HG02571 (cell line): ENCODE measurements around the gene CIC.

Source experiments
- ATAC-seq: cut with Tn5 transposase; IDR thresholded peaks from one replicate; pipeline ENCODE4 v1.9.1; 2021; ENCODE audit warnings: mild to moderate bottlenecking, moderate library complexity; ENCODE audit not compliant: unreplicated experiment

CIC gene

DNA sequence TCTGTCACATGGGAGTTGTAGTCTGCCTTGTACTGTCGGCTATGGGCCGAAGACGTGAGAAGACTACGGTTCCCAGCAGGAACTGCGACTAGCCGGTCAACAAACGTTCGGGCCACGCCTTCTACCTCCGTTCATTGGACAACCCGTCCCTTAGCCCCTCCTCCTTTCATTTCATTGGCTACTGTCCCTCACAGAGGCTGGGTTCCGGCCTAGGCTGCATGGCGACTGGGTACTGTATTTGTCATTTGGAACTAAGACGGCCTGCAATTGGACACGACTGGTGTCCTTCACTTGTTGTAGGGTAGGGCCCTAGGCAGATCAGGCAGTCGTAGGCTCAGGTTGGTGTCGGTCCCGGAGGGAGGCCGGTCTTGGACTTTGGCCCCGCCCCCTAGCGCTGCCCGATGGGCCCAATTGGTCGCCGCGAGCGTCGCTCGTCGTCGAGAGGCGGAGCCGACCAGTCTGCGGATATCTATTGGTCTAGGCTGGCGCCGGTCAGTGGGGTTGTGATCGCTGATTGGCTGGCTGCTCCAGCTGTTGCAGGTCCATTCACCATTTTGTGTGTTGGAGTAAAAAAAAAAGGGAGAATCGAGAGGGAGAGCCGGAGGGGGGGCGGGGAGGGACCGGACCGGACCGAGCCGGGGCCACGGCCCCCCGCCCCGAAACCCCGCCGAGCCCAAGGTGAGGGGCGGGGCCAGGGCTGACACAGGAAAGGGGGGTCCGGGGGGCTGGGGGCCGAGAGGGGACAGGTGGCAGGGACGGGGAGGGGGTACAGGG is at the start of gene CIC:
Gene CIC (plus strand): TSS at position 549 of the 774 bp plus-strand sequence. CDS start 2,532 bp downstream, outside the sequence.
- peak; percentile 73 for ATAC-seq

- peak; percentile 69 for ATAC-seq
These were observed 49.0 kb upstream of the CIC start, which contains the start of gene ZNF526 for GRCh38 chr19:42219812-42220750. TSS of gene ZNF526 (plus strand) at chr19:42220312. CDS start at chr19:42224404, 4,092 bp downstream.

DNA sequence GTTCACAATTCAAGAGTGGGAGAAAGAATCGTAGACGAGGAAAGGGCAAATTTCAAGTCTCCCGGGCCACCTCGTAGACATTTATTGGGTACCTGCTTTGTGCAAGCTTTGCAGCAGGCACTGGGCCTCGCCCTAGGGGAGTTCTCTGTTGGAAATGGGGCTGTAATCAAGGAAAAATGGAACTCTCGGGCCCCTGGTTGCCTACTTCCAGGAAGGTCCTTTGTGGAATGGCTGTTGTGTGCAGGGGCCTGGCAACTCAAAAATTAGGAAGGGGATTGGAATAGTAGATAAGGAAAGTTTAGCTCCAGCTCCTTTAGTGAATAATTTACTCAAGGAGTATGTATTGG is 48.3 kb upstream of the CIC start:
- ATAC-seq: no peak

DNA sequence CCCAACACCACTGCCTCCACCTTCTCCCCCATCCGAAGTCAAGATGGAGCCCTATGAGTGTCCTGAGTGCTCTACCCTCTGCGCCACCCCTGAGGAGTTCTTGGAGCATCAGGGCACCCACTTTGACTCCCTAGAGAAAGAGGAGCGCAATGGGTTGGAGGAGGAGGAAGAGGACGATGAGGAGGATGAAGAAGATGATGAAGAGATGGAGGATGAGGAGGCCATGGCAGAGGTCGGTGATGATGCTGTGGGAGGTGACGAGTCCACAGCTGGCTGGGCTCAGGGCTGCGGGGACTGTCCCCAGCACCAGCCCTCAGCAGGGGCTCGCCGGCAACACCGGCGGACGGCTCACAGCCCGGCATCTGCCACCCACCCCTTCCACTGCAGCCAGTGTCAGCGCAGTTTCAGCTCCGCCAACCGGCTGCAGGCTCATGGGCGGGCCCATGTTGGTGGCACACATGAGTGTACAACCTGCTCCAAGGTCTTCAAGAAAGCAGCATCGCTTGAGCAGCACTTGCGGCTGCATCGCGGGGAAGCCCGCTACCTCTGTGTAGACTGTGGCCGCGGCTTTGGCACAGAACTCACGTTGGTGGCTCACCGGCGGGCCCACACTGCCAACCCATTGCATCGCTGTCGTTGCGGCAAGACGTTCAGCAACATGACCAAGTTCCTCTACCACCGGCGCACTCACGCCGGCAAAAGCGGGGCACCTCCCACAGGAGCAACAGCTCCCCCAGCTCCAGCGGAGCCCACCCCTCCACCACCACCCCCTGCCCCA is 43.9 kb upstream of the CIC start:
- ATAC-seq: no peak

DNA sequence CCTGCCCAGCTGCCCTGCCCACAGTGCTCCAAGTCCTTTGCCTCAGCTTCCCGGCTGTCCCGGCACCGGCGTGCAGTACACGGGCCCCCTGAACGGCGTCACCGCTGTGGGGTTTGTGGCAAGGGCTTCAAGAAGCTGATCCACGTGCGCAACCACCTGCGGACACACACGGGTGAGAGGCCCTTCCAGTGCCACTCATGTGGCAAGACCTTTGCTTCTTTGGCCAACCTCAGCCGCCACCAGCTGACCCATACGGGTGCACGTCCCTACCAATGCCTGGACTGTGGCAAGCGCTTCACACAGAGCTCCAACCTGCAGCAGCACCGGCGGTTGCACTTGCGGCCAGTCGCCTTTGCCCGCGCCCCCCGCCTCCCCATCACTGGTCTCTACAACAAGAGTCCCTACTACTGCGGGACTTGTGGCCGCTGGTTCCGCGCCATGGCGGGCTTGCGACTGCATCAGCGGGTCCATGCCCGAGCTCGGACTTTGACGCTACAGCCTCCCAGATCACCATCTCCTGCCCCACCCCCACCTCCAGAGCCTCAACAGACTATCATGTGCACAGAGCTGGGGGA is 43.2 kb upstream of the CIC start:
- no peak for ATAC-seq

DNA sequence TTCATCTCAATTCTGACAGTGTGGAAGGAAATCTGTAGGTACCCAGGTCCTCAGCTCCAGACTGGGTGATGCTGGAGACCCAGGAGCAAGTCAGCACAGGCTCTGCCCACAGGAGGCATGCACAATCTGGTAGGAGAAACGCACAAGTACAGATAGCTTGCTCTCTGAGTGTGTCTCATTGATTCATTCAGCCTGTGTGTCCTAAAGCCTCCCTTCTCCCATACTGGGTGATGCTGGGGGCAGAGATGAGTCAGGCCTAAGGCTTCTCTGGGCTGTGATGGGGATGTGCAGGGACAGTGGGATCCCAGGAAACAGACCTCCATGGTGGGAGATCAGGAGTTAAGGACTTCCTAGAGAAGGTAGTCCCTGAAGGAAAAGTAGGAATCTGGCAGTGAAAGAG is 42.2 kb upstream of the CIC start:
- no peak for ATAC-seq

GRCh38 chr19:42228641-42229040 is 40.4 kb upstream of the CIC start:
- ATAC-seq: no peak

GRCh38 chr19:42229301-42229854 is 39.7 kb upstream of the CIC start:
- no peak for ATAC-seq

DNA sequence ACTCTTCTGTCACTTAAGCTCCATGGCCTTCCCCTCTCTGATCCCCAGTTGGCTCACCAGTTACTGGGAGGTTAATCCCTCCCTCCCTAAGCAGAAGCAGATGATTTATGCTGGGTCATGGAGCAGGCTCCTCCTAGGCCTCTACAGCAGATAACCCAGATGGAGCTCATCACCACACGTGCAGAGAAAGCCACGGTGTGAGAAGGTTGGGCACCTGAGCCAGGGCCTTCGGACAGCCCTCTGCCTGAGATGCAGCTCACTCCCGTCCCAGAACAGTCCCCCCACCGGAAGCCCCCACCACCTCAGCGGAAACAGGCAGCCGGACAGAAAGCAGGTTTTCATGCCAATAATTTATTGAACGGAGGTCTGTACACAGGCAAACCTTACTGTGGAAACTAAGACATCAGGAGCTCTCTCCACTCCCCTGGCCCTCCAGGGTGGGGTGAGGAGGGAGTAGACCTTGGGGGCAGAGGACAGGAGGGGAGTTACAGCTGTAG is 39.1 kb upstream of the CIC start:
- no peak for ATAC-seq

DNA sequence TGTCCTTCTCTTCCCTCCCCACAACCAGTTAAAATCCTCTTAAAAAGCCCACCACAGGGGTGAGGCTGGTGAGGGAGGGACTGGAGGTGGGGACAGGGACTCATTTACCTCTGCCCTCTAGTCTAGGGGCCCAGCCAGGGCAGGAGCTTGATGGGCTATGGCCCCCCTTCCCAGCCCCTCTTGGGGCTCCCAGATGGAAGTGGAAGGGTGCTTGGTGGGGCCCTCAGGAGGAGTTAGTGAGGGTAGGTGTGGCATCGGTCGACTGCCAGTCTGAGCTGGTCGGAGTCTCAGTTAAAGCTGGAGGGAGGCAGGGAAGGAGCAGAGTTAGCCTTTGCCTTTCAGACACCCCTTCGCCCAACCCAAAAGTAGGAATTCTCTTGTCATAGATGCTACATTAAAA is 38.5 kb upstream of the CIC start:
- no peak for ATAC-seq

GRCh38 chr19:42232435-42232834 is 36.6 kb upstream of the CIC start:
- no peak for ATAC-seq

DNA sequence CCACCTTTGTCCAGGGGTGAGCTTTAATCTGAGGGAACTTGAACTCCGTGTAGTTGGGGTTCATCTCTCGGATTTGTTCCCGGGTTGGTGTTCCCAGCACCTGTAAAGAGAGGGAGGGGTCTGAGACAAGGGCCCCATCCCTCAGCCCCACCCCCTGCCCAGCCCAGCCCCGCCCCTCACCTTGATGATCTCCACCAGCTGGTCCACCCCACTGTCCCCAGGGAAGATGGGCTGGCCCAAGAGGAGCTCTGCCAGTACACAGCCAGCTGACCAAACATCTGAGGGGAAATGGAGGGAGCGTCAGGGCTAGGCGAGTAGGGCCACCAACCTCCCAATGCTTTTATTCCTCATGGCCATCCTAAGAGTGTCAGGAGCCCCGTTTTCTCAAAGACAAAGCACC is 35.9 kb upstream of the CIC start:
- no peak for ATAC-seq

GRCh38 chr19:42233678-42234292 is 35.3 kb upstream of the CIC start:
- ATAC-seq: no peak

DNA sequence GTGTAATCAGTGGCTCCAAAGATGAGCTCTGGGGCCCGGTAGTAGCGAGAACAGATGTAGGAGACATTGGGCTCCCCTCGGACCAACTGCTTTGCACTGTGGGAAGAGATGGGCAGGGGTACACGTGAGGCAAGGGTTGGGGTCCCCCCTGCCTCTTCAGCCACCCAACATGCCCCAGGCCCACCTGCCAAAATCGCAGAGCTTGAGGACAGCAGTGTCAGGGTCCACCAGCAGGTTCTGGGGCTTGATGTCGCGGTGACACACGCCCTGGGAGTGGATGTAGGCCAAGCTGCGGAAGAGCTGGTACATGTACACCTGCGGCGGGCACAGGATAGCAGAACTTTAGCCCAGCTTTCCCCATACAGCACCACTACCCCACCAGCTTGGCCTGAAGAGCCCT is 34.7 kb upstream of the CIC start:
- ATAC-seq: no peak

- ATAC-seq: no peak
These were observed 33.9 kb upstream of the CIC start for GRCh38 chr19:42235181-42235580.

DNA sequence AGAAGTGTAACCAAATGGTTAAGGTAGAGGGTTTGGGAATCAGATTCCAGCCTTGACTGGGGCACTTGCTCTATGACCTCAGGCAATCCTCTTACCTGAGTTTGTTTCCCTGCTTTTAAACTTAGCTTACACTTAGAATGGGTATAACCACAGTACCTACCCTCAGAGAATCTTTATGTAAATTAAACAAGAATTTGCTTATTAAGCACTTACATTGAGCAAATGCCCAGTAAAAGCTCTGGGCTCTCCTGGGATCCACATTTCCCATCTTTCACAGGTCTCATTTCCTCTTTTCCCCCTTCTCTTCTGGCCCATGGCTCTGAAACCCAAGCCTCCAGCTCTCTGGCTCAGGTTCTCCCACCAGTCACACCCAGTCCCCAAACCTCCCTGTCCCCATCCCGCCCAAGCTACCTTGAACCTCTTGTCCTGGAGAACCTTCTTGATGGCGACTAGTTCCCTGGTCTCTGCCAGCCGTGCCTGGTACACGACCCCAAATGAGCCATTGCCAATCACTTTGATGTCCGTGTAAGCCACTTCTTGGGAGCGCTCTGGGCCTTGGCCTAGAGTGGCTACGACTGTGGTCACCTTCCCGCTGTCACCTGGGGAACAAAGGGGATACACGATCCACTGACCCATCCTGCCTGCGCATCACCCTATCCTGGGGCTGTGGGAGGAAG is 29.4 kb upstream of the CIC start:
- no peak for ATAC-seq

- ATAC-seq: no peak
These were observed 27.8 kb upstream of the CIC start for GRCh38 chr19:42241279-42241678.

GRCh38 chr19:42242069-42242511 is 27.0 kb upstream of the CIC start:
- ATAC-seq: no peak
